ENCODE data around the gene CFTR. TPM values are rescaled to one million over a fixed set of nuclear protein-coding genes. Genes with fewer than 3 reads are reported as not detected.

Gene CFTR
- total RNA-seq, 4 donors from 2014 or later: 43.0 to 176 (median 76.6) TPM

DNA sequence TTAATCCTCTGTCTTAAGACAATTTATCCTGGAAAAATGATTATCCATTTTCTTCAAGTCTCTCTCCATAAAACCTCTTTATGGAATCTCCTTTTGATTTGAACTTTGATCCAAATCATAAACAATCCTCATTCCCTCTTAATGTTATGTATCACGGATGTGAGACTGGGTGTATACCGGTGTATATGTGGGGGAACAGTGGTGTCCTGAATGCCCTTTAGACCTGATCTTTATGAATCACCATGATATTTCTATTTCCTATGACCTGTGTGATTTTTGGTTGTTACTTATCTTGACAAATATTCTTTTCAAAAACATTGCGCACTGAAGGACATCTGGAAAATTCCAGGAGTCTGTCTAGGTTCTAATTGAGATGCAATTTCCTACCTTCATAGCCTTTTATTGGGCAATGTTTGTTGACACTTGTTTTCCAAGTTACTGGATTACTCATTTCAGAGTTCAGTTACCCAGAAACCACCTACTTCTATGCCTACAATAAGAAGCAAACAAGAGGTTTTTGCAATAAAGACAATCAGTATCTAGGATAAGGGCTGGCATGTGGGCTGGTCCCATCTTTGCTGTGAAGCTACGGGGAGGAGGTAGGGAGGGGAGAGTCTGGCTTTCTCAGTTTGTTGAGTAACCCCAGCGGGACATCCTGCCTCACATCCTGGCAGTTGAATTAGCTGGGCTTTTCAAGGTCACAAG is 203.0 kb downstream of the CFTR start:
- Histone ChIP-seq H3K27ac (peak overlapping the region; percentile 74 to 82 (median 80)), H3K36me3 (no peaks in the 10 kb centered on the region), H3K4me3 (no peak overlapping the region), H3K27me3 (no peaks in the 10 kb centered on the region), H3K9me3 (no peaks in the 10 kb centered on the region), H3K4me1 (peaks cover 0 to 42% (median 4%) of the 10 kb centered on the region in 4 donors)
- in situ Hi-C loops (cut with MboI; ENCODE audit: low pct_ligation_motif_present in 1 of 4, low pct_unique_long_range_greater_than_20kb in 1 of 4, low sequenced_read_pairs in 3 of 4): no loop called here
- intact Hi-C loops (cut with DNase I; ENCODE audit: low total_unique reads): no loop called here
- 36 to 39% methylated on average over 3 to 5 of the region's 5 CpGs for WGBS, 2 donors (ENCODE audit: low coverage in 1 of 2)
- TF ChIP-seq, protein P1, sequence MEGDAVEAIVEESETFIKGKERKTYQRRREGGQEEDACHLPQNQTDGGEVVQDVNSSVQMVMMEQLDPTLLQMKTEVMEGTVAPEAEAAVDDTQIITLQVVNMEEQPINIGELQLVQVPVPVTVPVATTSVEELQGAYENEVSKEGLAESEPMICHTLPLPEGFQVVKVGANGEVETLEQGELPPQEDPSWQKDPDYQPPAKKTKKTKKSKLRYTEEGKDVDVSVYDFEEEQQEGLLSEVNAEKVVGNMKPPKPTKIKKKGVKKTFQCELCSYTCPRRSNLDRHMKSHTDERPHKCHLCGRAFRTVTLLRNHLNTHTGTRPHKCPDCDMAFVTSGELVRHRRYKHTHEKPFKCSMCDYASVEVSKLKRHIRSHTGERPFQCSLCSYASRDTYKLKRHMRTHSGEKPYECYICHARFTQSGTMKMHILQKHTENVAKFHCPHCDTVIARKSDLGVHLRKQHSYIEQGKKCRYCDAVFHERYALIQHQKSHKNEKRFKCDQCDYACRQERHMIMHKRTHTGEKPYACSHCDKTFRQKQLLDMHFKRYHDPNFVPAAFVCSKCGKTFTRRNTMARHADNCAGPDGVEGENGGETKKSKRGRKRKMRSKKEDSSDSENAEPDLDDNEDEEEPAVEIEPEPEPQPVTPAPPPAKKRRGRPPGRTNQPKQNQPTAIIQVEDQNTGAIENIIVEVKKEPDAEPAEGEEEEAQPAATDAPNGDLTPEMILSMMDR (IDR thresholded peaks at IDR 0.05): no peak
- TF ChIP-seq POLR2AphosphoS5 (IDR thresholded peaks at IDR 0.05) (no peak), POLR2A (IDR thresholded peaks at IDR 0.05) (no peak), EP300 (IDR thresholded peaks at IDR 0.05; ENCODE audit: low read depth) (peak; percentile 9)
- DNase-seq: peak; percentile 74

- WGBS, 2 donors (ENCODE audit: low coverage in 1 of 2): 54 to 64% methylated on average over 5 to 8 of the region's 8 CpGs
- no peak for DNase-seq
- in situ Hi-C loops (cut with MboI; ENCODE audit: low pct_ligation_motif_present in 1 of 4, low pct_unique_long_range_greater_than_20kb in 1 of 4, low sequenced_read_pairs in 3 of 4): no loop called here
- Histone ChIP-seq H3K27me3 (no peaks in the 10 kb centered on the region), H3K36me3 (no peaks in the 10 kb centered on the region), H3K4me1 (peaks cover 0 to 42% (median 4%) of the 10 kb centered on the region in 4 donors), H3K27ac (peak overlapping the region; percentile 74 to 82 (median 80)), H3K9me3 (no peaks in the 10 kb centered on the region), H3K4me3 (no peak overlapping the region)
- intact Hi-C loops (cut with DNase I; ENCODE audit: low total_unique reads): no loop called here
- TF ChIP-seq POLR2AphosphoS5 (IDR thresholded peaks at IDR 0.05): no peak
- TF ChIP-seq, protein P1 (IDR thresholded peaks at IDR 0.05): no peak
- TF ChIP-seq POLR2A (IDR thresholded peaks at IDR 0.05): no peak
- TF ChIP-seq EP300 (IDR thresholded peaks at IDR 0.05; ENCODE audit: low read depth): no peak
Observed at GRCh38 chr7:117683430-117684175, 203.8 kb downstream of the CFTR start.

DNA sequence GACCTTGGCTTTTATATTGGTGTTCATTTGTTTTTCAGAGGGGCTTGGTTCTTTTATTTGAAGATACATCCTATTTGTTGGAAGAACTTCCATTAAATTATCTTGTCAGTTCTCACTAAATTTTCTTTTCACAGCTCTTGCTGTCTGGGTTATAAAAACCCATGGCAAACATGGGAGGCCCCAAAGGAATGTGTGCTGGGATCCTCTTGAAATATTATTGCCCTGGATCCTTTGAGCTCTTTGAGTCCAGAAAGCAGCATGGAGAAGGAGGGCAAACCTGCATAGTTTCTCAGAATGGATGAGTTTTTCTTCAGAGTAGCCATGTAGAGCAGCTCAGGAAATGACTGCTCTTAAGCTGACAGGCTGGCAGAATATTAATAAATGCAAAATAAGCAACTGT is 206.0 kb downstream of the CFTR start:
- no peak for DNase-seq
- TF ChIP-seq EP300 (IDR thresholded peaks at IDR 0.05; ENCODE audit: low read depth) (no peak), POLR2A (IDR thresholded peaks at IDR 0.05) (no peak), POLR2AphosphoS5 (IDR thresholded peaks at IDR 0.05) (no peak)
- TF ChIP-seq, protein P1 (IDR thresholded peaks at IDR 0.05): no peak
- Histone ChIP-seq H3K9me3 (no peaks in the 10 kb centered on the region), H3K36me3 (no peaks in the 10 kb centered on the region), H3K4me3 (no peak overlapping the region), H3K4me1 (peaks cover 0 to 42% (median 4%) of the 10 kb centered on the region in 4 donors), H3K27me3 (no peaks in the 10 kb centered on the region), H3K27ac (no peak overlapping the region)
- intact Hi-C loops (cut with DNase I; ENCODE audit: low total_unique reads) (no loop called here), in situ Hi-C loops (cut with MboI; ENCODE audit: low pct_ligation_motif_present in 1 of 4, low pct_unique_long_range_greater_than_20kb in 1 of 4, low sequenced_read_pairs in 3 of 4) (no loop called here)

- intact Hi-C loops (cut with DNase I; ENCODE audit: low total_unique reads) (no loop called here), in situ Hi-C loops (cut with MboI; ENCODE audit: low pct_ligation_motif_present in 1 of 4, low pct_unique_long_range_greater_than_20kb in 1 of 4, low sequenced_read_pairs in 3 of 4) (no loop called here)
- no peaks in the 10 kb centered on the region for H3K27me3 ChIP-seq
- TF ChIP-seq POLR2AphosphoS5 (IDR thresholded peaks at IDR 0.05) (no peak), POLR2A (IDR thresholded peaks at IDR 0.05) (no peak), EP300 (IDR thresholded peaks at IDR 0.05; ENCODE audit: low read depth) (no peak)
- TF ChIP-seq, protein P1 (IDR thresholded peaks at IDR 0.05): no peak
- H3K9me3 ChIP-seq: no peaks in the 10 kb centered on the region
- H3K4me1 ChIP-seq: peaks cover 0 to 42% (median 4%) of the 10 kb centered on the region in 4 donors
- H3K4me3 ChIP-seq: no peak overlapping the region
- H3K27ac ChIP-seq: no peak overlapping the region
- no peak for DNase-seq
- no peaks in the 10 kb centered on the region for H3K36me3 ChIP-seq
Observed at GRCh38 chr7:117686311-117686935, 206.6 kb downstream of the CFTR start.

Measured in transverse colon (tissue), 4 donors.